K562 (cell line): Measurements from ENCODE around the gene SLC25A1.

Experiments used
- NFE2L1 ChIP-seq: fragments of 450-650 bp; IDR thresholded peaks from 2 replicates; pipeline ENCODE4 v1.6.1; 2016; ENCODE audit warnings: missing genetic modification characterization, low read depth, mild to moderate bottlenecking, missing compliant biosample characterization, moderate library complexity, borderline replicate concordance
- STAT5A ChIP-seq: IDR thresholded peaks from 2 replicates; pipeline ENCODE4 v1.6.1; 2012; ENCODE audit warnings: low read length, inconsistent platforms, borderline replicate concordance

GRCh38 chr22:19128009-19128401, 50.5 kb downstream of the SLC25A1 start:
- no peak for TF ChIP-seq STAT5A
- no peak for TF ChIP-seq NFE2L1 (tag)
